Panc1 (cell line): ENCODE results near the gene MFSD6L. TPM values are rescaled to one million over a fixed set of nuclear protein-coding genes. Genes with fewer than 3 reads are reported as not detected.

Source experiments
- ATAC-seq: fragments of 200-7000 bp; cut with Tn5 transposase; 2 replicates; pipeline ENCODE4 v1.9.1; 2020; ENCODE audit warnings: mild to moderate bottlenecking, moderate library complexity
- BruUV-seq: library from RNA; stranded (reverse); fragments of 400-500 nt; replicated peaks from 2 replicates; lab custom pipeline; 2021; lab: Mats Ljungman, UMichigan
- CTCF ChIA-PET: fragments of 300-600 bp; sonication (Branson Sonifier 250); formaldehyde crosslinking; loops from one replicate; lab custom pipeline; 2022; ENCODE audit warnings: antibody characterized with exemption; lab: Charles Lee
- POLR2A ChIA-PET: fragments of 300-600 bp; sonication (Branson Sonifier 250); formaldehyde crosslinking; loops from one replicate; lab custom pipeline; 2022; ENCODE audit warnings: antibody characterized with exemption; lab: Charles Lee
- DNase-seq: peaks from one replicate; pipeline ENCODE4 v3.0.0-alpha.2; 2010; ENCODE audit warnings: low read depth, low spot score
- H3K27ac ChIP-seq: 2 replicates; pipeline ENCODE4 v1.5.1; 2011; ENCODE audit warnings: mild to moderate bottlenecking, low read length, inconsistent platforms
- H3K27me3 ChIP-seq: fragments of 200-500 bp; sonication (Bioruptor generic); 2 replicates; pipeline ENCODE4 v1.6.0; 2014; ENCODE audit warnings: low read length, inconsistent platforms; ENCODE audit not compliant: control insufficient read depth, insufficient read depth
- H3K36me3 ChIP-seq: fragments of 200-500 bp; sonication (Bioruptor generic); 2 replicates; pipeline ENCODE4 v1.5.1; 2014; ENCODE audit warnings: inconsistent platforms, mild to moderate bottlenecking, low read length, moderate library complexity; ENCODE audit not compliant: control insufficient read depth, insufficient read depth
- H3K4me1 ChIP-seq: 2 replicates; pipeline ENCODE4 v1.5.1; 2011; ENCODE audit warnings: inconsistent platforms, mild to moderate bottlenecking, low read length, moderate library complexity; ENCODE audit not compliant: control insufficient read depth, insufficient read depth
- H3K4me3 ChIP-seq, 2 experiments: 2 replicates each; pipeline ENCODE4 v1.5.1; 2011 to 2012; ENCODE audit warnings: low read depth in 2 of 2, low read length in 2 of 2, mild to moderate bottlenecking in 2 of 2, inconsistent platforms in 1 of 2, moderate library complexity in 1 of 2
- H3K9me3 ChIP-seq: fragments of 200-500 bp; sonication (Bioruptor generic); 2 replicates; pipeline ENCODE4 v1.5.1; 2014; ENCODE audit warnings: low read depth, mild to moderate bottlenecking, inconsistent platforms, low read length, moderate library complexity; ENCODE audit not compliant: control insufficient read depth, insufficient read depth
- CTCF ChIP-seq: fragments of 450-650 bp; IDR thresholded peaks from 2 replicates; pipeline ENCODE4 v1.5.1; 2017; ENCODE audit warnings: mild to moderate bottlenecking
- POLR2AphosphoS5 ChIP-seq: IDR thresholded peaks from 2 replicates; pipeline ENCODE4 v1.6.1; 2012; ENCODE audit warnings: mild to moderate bottlenecking, low read depth, low read length, moderate library complexity
- REST ChIP-seq, 2 experiments: IDR thresholded peaks; 2 replicates each; pipeline ENCODE4 v1.6.1; 2011 to 2012; ENCODE audit warnings: low read depth in 2 of 2, control low read depth in 1 of 2, low read length in 1 of 2, mild to moderate bottlenecking in 1 of 2, moderate library complexity in 1 of 2; ENCODE audit not compliant: insufficient read depth in 1 of 2
- SIN3A ChIP-seq: IDR thresholded peaks from 2 replicates; pipeline ENCODE4 v1.6.1; 2012; ENCODE audit warnings: low read depth, mild to moderate bottlenecking, low read length, moderate library complexity, borderline replicate concordance; ENCODE audit not compliant: insufficient read depth
- TCF7L2 ChIP-seq: IDR thresholded peaks from 2 replicates; pipeline ENCODE4 v1.6.1; 2011; ENCODE audit warnings: mild to moderate bottlenecking, low read depth, low read length, inconsistent platforms
- in situ Hi-C: cut with HindIII; loops from 2 replicates; pipeline ENCODE4 v1.10.0; 2016; ENCODE audit warnings: low sequenced_read_pairs, low pct_unique_long_range_greater_than_20kb
- intact Hi-C: fragments of 100-400 bp; cut with micrococcal nuclease; formaldehyde crosslinking; loops from one replicate; pipeline ENCODE4 v1.10.0; 2022; ENCODE audit not compliant: unreplicated experiment
- total RNA-seq: library from RNA; stranded (reverse); gene quantifications from one replicate; pipeline ENCODE4 v1.2.1, GENCODE V29; 2021; ENCODE audit not compliant: unreplicated experiment

The MFSD6L gene
- total RNA-seq, 1 experiment from 2014 or later = not detected

GRCh38 chr17:8747742-8748141 lies 51.4 kb downstream of the MFSD6L start:
- DNase-seq (no peak), ATAC-seq (no peak)
- POLR2A ChIA-PET = no interaction called here
- no TSS peak for BruUV-seq
- Histone ChIP-seq H3K9me3 (no peaks in the 10 kb centered on the region), H3K4me3 (no peak overlapping the region), H3K36me3 (no peaks in the 10 kb centered on the region), H3K27me3 (peaks cover 6% of the 10 kb centered on the region; the same call in 1 of the 2 replicates), H3K4me1 (no peaks in the 10 kb centered on the region), H3K27ac (no peak overlapping the region)
- intact Hi-C loops (loop anchor here (5.0 to 10.0 kb wide), 2 partner anchors 333 to 365 kb away; partner anchors contain the start of gene RPL26), in situ Hi-C loops (no loop called here)
- CTCF ChIA-PET = interaction anchor here (2.1 kb wide), 1 partner anchor 117 kb away, joined by 4 read pairs; the partner anchor contains the start of gene MYH10
- no peak for TF ChIP-seq TCF7L2
- TF ChIP-seq CTCF = no peak
- TF ChIP-seq REST (IDR thresholded peaks at IDR 0.05; ENCODE audit: insufficient read depth in 1 of 2, low read depth in 2 of 2, low read length in 1 of 2) = no peak
- no peak for TF ChIP-seq POLR2AphosphoS5
- no peak for TF ChIP-seq SIN3A

Other genes with a start within 250 kb of the MFSD6L start
- 36.5 TPM for gene MYH10, start 168.6 kb downstream of the MFSD6L start, total RNA-seq
- gene CCDC42, start 54.5 kb downstream of the MFSD6L start, total RNA-seq = not detected
- gene SPDYE4, start 40.8 kb downstream of the MFSD6L start, total RNA-seq = not detected
- not detected for gene PIK3R6, start 68.3 kb upstream of the MFSD6L start, total RNA-seq
- 0.15 TPM for gene PIK3R5, start 166.3 kb upstream of the MFSD6L start, total RNA-seq
- gene NTN1, start 222.1 kb upstream of the MFSD6L start, total RNA-seq = 14.5 TPM